HG03280 (cell line): Measurements from ENCODE around the gene TMEM132E.
"Not testable (repeated sequence)": the region's sequence is repeated elsewhere in the genome, so short reads cannot be mapped to it uniquely, and the experiment has no call there.

ENCODE experiments used
- ATAC-seq: cut with Tn5 transposase; IDR thresholded peaks from one replicate; pipeline ENCODE4 v1.9.1; 2021; ENCODE audit warnings: mild to moderate bottlenecking, moderate library complexity; ENCODE audit not compliant: unreplicated experiment

TMEM132E gene

GRCh38 chr17:34579017-34579946 is at the start of gene TMEM132E:
Gene TMEM132E (plus strand): TSS chr17:34579582. CDS start chr17:34581077, 1,495 bp downstream.
- no peak for ATAC-seq

- no peak for ATAC-seq
These were observed 48.5 kb upstream of the TMEM132E start for GRCh38 chr17:34530918-34531317.

GRCh38 chr17:34532281-34533065 is 46.9 kb upstream of the TMEM132E start:
- ATAC-seq = no peak

- no peak for ATAC-seq
These were observed 45.4 kb upstream of the TMEM132E start for GRCh38 chr17:34533806-34534527.

GRCh38 chr17:34537445-34537844 is 41.9 kb upstream of the TMEM132E start:
- ATAC-seq = no peak

GRCh38 chr17:34538582-34538981 is 40.8 kb upstream of the TMEM132E start:
- not testable (repeated sequence) for ATAC-seq

GRCh38 chr17:34539881-34540280 is 39.5 kb upstream of the TMEM132E start:
- no peak for ATAC-seq

GRCh38 chr17:34542700-34543336 is 36.6 kb upstream of the TMEM132E start:
- no peak for ATAC-seq

GRCh38 chr17:34547453-34548063 is 31.8 kb upstream of the TMEM132E start:
- ATAC-seq = no peak

GRCh38 chr17:34549966-34550365 is 29.4 kb upstream of the TMEM132E start:
- no peak for ATAC-seq

- no peak for ATAC-seq
These were observed 25.5 kb upstream of the TMEM132E start for GRCh38 chr17:34553907-34554306.

GRCh38 chr17:34556384-34556783 is 23.0 kb upstream of the TMEM132E start:
- ATAC-seq = no peak

GRCh38 chr17:34556931-34557330 is 22.5 kb upstream of the TMEM132E start:
- no peak for ATAC-seq

GRCh38 chr17:34561328-34561727 is 18.1 kb upstream of the TMEM132E start:
- no peak for ATAC-seq

GRCh38 chr17:34562387-34562786 is 17.0 kb upstream of the TMEM132E start:
- ATAC-seq = no peak

- ATAC-seq = no peak
These were observed 13.7 kb upstream of the TMEM132E start for GRCh38 chr17:34565713-34566112.

GRCh38 chr17:34566201-34566600 is 13.2 kb upstream of the TMEM132E start:
- no peak for ATAC-seq

GRCh38 chr17:34566873-34567272 is 12.5 kb upstream of the TMEM132E start:
- no peak for ATAC-seq

GRCh38 chr17:34567691-34568465 is 11.5 kb upstream of the TMEM132E start:
- ATAC-seq = no peak
